WTC11 (cell line): Measurements from ENCODE around the gene IGFL2.

Experiments
- IRF2 ChIP-seq: sonication (generic); formaldehyde crosslinking; IDR thresholded peaks from 2 replicates; pipeline ENCODE4 v1.8.0; 2022; ENCODE audit warnings: low read depth, missing genetic modification reagents, borderline replicate concordance
- TF ChIP-seq, protein P1 (sequence below): fragments of 200-600 bp; IDR thresholded peaks from 2 replicates; pipeline ENCODE4 v1.8.0; 2022; ENCODE audit warnings: antibody characterized with exemption
- TF ChIP-seq, protein P2 (sequence below): sonication (generic); formaldehyde crosslinking; IDR thresholded peaks from 2 replicates; pipeline ENCODE4 v1.8.1; 2022; ENCODE audit warnings: low read depth, missing genetic modification reagents, borderline replicate concordance

DNA sequence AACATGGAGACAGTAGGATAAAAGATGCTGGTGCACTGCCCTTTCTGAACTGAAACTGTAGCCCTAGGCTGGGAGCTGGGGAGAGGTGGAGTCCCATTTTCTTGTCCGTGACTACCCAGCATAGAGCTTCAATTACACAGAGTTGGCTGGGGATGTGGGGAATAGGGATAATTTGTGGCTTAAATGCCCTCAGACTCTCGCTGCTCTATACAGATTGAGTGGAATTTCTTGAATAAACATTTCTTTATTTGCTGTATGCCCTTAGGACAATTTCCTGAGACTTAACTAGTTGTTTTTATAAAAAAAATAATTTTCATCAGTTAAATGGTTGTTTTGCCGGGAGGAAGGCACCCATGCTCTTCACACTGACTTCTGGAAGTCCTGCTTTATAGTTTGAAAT is 7.2 kb downstream of the IGFL2 start:
- TF ChIP-seq, protein P1, sequence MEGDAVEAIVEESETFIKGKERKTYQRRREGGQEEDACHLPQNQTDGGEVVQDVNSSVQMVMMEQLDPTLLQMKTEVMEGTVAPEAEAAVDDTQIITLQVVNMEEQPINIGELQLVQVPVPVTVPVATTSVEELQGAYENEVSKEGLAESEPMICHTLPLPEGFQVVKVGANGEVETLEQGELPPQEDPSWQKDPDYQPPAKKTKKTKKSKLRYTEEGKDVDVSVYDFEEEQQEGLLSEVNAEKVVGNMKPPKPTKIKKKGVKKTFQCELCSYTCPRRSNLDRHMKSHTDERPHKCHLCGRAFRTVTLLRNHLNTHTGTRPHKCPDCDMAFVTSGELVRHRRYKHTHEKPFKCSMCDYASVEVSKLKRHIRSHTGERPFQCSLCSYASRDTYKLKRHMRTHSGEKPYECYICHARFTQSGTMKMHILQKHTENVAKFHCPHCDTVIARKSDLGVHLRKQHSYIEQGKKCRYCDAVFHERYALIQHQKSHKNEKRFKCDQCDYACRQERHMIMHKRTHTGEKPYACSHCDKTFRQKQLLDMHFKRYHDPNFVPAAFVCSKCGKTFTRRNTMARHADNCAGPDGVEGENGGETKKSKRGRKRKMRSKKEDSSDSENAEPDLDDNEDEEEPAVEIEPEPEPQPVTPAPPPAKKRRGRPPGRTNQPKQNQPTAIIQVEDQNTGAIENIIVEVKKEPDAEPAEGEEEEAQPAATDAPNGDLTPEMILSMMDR = no peak
- TF ChIP-seq IRF2 (CRISPR knock-in tag) = no peak
- TF ChIP-seq, protein P2, sequence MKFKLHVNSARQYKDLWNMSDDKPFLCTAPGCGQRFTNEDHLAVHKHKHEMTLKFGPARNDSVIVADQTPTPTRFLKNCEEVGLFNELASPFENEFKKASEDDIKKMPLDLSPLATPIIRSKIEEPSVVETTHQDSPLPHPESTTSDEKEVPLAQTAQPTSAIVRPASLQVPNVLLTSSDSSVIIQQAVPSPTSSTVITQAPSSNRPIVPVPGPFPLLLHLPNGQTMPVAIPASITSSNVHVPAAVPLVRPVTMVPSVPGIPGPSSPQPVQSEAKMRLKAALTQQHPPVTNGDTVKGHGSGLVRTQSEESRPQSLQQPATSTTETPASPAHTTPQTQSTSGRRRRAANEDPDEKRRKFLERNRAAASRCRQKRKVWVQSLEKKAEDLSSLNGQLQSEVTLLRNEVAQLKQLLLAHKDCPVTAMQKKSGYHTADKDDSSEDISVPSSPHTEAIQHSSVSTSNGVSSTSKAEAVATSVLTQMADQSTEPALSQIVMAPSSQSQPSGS (CRISPR knock-in tag) = no peak
